CD4-positive, alpha-beta memory T cell (primary cell): Measurements from ENCODE around the gene NXPH2. TPM values are rescaled to one million over a fixed set of nuclear protein-coding genes. Genes with fewer than 3 reads are reported as not detected.

Source experiments
- CTCF ChIA-PET: fragments of 350-600 bp; sonication (Branson Sonifier 250); formaldehyde crosslinking; loops from one replicate; lab custom pipeline; 2021; ENCODE audit warnings: inconsistent platforms; ENCODE audit not compliant: partially characterized antibody; lab: Charles Lee
- POLR2A ChIA-PET: fragments of 350-600 bp; sonication (Branson Sonifier 250); formaldehyde crosslinking; loops from one replicate; lab custom pipeline; 2021; ENCODE audit not compliant: partially characterized antibody; lab: Charles Lee
- DNase-seq, 5 donors: peaks; one replicate each; pipeline versions ENCODE4 v3.0.0 to v3.0.0-alpha.2; 2020 to 2022; ENCODE audit warnings: mixed read lengths in 1 of 5
- H3K27ac ChIP-seq: one replicate; pipeline ENCODE4 v1.7.0; 2013; ENCODE audit warnings: low read depth, low read length
- H3K27me3 ChIP-seq: 2 replicates; pipeline ENCODE4 v1.7.0; 2013; ENCODE audit warnings: mild to moderate bottlenecking, low read length, moderate library complexity; ENCODE audit not compliant: insufficient read depth
- H3K36me3 ChIP-seq: 2 replicates; pipeline ENCODE4 v1.7.0; 2013; ENCODE audit warnings: mild to moderate bottlenecking, low read length, moderate library complexity; ENCODE audit not compliant: insufficient read depth
- H3K4me1 ChIP-seq: 2 replicates; pipeline ENCODE4 v1.7.0; 2013; ENCODE audit warnings: mild to moderate bottlenecking, low read length, moderate library complexity; ENCODE audit not compliant: insufficient read depth
- H3K4me3 ChIP-seq, 2 donors: one replicate each; pipeline ENCODE4 v1.7.0; 2013; ENCODE audit warnings: low read length in 2 of 2, mild to moderate bottlenecking in 1 of 2
- H3K9me3 ChIP-seq, 2 donors: one replicate each; pipeline ENCODE4 v1.7.0; 2013; ENCODE audit warnings: low read length in 2 of 2, control low read depth in 1 of 2; ENCODE audit not compliant: control insufficient read depth in 1 of 2
- H3K27ac Mint-ChIP-seq, 7 donors: one replicate each; pipeline ENCODE4 v1.8.0; 2020 to 2021; ENCODE audit warnings: mixed read lengths in 7 of 7, mild to moderate bottlenecking in 6 of 7, inconsistent platforms in 3 of 7, moderate library complexity in 3 of 7
- H3K27me3 Mint-ChIP-seq, 2 donors: one replicate each; pipeline ENCODE4 v1.8.0; 2020 to 2021; ENCODE audit warnings: mixed read lengths in 2 of 2
- H3K36me3 Mint-ChIP-seq, 2 donors: one replicate each; pipeline ENCODE4 v1.8.0; 2020 to 2021; ENCODE audit warnings: mixed read lengths in 2 of 2, inconsistent platforms in 1 of 2, mild to moderate bottlenecking in 1 of 2
- H3K4me1 Mint-ChIP-seq, 4 donors: one replicate each; pipeline ENCODE4 v1.8.0; 2020 to 2021; ENCODE audit warnings: mixed read lengths in 4 of 4, mild to moderate bottlenecking in 1 of 4
- H3K4me3 Mint-ChIP-seq, 8 donors: one replicate each; pipeline ENCODE4 v1.8.0; 2020 to 2021; ENCODE audit warnings: mixed read lengths in 8 of 8, mild to moderate bottlenecking in 7 of 8, moderate library complexity in 6 of 8, inconsistent platforms in 3 of 8
- H3K9me3 Mint-ChIP-seq, 8 donors: one replicate each; pipeline ENCODE4 v1.8.0; 2020 to 2021; ENCODE audit warnings: mixed read lengths in 8 of 8, mild to moderate bottlenecking in 5 of 8, inconsistent platforms in 3 of 8, moderate library complexity in 1 of 8
- intact Hi-C: fragments of 100-400 bp; cut with micrococcal nuclease; formaldehyde crosslinking; loops from one replicate; pipeline ENCODE4 v1.15.1; 2023
- polyA plus RNA-seq, 2 donors: library from polyadenylated mRNA; unstranded; fragments of 300-500 nt; fragmentation: Illumina TruSeq; gene quantifications; one replicate each; pipeline ENCODE4 v1.2.3, GENCODE V29; 2021
- total RNA-seq, 2 experiments: library from RNA; stranded (reverse); gene quantifications; one replicate each; pipeline ENCODE4 v1.2.3, GENCODE V29; 2021

NXPH2 gene
- total and polyA plus RNA-seq, 4 experiments from 2014 or later, result not detected

DNA sequence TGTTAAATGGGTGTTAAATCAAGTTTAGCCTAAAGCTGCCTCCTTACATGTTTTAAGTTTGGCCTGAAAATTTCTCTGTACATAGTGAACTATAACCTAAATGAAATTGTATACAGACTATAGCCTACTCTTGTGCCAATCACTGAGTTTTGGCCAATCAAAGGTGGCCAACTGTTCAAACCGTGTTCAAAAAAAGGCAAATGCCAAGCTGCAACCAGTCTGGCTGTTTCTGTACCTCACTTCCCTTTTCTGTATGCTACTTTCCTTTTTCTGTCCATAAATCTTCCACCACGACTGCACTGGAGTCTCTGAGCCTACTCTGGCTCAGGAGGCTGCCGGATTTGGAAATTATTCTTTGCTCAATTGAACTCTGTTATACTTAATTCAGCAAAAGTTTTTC is 157.6 kb downstream of the NXPH2 start:
- intact Hi-C loops, result no loop called here
- POLR2A ChIA-PET, result no interaction called here
- no peak for DNase-seq
- Histone ChIP-seq H3K9me3 (no peaks in the 10 kb centered on the region), H3K27ac (no peak overlapping the region), H3K4me3 (no peak overlapping the region), H3K27me3 (no peaks in the 10 kb centered on the region), H3K4me1 (no peaks in the 10 kb centered on the region), H3K36me3 (no peaks in the 10 kb centered on the region)
- H3K27me3 Mint-ChIP-seq, result peaks cover 6 to 14% of the 10 kb centered on the region in 2 donors
- no peaks in the 10 kb centered on the region for H3K36me3 Mint-ChIP-seq
- H3K27ac Mint-ChIP-seq, result no peak overlapping the region
- CTCF ChIA-PET, result no interaction called here
- H3K4me3 Mint-ChIP-seq, result no peak overlapping the region
- peaks cover 0 to 4% (median 0%) of the 10 kb centered on the region in 8 donors for H3K9me3 Mint-ChIP-seq
- H3K4me1 Mint-ChIP-seq, result peaks cover 0 to 1% (median under 1%) of the 10 kb centered on the region in 4 donors

DNA sequence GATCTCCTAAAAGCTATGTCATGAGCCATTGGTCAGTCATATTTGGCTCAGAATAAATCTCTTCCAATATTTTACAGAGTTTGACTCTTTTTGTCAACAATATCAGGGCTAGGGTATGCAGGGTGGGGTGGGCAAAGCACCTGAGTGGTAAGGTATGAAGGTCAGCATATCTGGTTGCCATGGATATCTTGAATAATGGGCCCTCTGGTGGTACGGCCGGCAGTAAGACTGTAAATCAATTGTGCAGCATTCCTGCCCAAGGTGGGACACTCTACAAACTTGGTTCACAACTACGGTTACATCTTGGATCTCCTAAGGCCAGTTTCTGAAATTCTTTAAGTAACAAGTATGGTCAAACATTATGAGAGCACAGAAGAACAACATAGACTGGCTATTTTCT is 159.1 kb downstream of the NXPH2 start:
- Histone ChIP-seq H3K27me3 (no peaks in the 10 kb centered on the region), H3K9me3 (no peaks in the 10 kb centered on the region), H3K27ac (no peak overlapping the region), H3K4me1 (no peaks in the 10 kb centered on the region), H3K36me3 (no peaks in the 10 kb centered on the region), H3K4me3 (no peak overlapping the region)
- DNase-seq, result no peak
- POLR2A ChIA-PET, result no interaction called here
- Mint-ChIP-seq H3K27ac (no peak overlapping the region), H3K4me3 (no peak overlapping the region), H3K9me3 (peaks cover 0 to 4% (median 0%) of the 10 kb centered on the region in 8 donors), H3K36me3 (no peaks in the 10 kb centered on the region), H3K4me1 (peaks cover 0 to 1% (median under 1%) of the 10 kb centered on the region in 4 donors), H3K27me3 (peaks cover 2 to 3% of the 10 kb centered on the region in 2 donors)
- intact Hi-C loops, result no loop called here
- CTCF ChIA-PET, result no interaction called here

DNA sequence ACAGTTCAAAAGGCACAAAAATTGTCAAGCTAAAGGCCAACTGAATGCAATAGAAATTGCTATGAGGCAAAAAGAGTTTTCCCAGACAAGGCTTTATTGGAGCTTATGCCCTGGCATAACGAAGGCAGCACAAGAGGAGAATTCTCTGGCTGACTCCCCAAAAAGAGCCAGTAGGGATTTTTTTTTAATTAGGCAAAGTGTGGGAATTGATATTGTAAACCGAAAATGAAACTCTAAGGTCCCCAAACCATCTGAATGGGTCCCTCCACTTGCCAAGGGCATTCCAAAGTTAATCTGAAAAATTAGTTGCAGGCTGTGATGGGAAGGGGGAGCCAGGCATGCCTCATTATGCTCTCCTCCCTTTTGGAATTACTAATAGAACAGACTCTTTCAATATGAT is 159.8 kb downstream of the NXPH2 start:
- Mint-ChIP-seq H3K27me3 (peaks cover 1 to 2% of the 10 kb centered on the region in 2 donors), H3K4me3 (no peak overlapping the region), H3K27ac (no peak overlapping the region), H3K4me1 (peaks cover 0 to 1% (median under 1%) of the 10 kb centered on the region in 4 donors), H3K36me3 (no peaks in the 10 kb centered on the region), H3K9me3 (peaks cover 0 to 4% (median 0%) of the 10 kb centered on the region in 8 donors)
- no peaks in the 10 kb centered on the region for H3K9me3 ChIP-seq
- no peaks in the 10 kb centered on the region for H3K4me1 ChIP-seq
- CTCF ChIA-PET, result no interaction called here
- POLR2A ChIA-PET, result no interaction called here
- intact Hi-C loops, result no loop called here
- H3K27ac ChIP-seq, result no peak overlapping the region
- DNase-seq, result no peak
- H3K27me3 ChIP-seq, result no peaks in the 10 kb centered on the region
- H3K4me3 ChIP-seq, result no peak overlapping the region
- no peaks in the 10 kb centered on the region for H3K36me3 ChIP-seq
